Measurements from ENCODE around the gene GLI3.

DNA sequence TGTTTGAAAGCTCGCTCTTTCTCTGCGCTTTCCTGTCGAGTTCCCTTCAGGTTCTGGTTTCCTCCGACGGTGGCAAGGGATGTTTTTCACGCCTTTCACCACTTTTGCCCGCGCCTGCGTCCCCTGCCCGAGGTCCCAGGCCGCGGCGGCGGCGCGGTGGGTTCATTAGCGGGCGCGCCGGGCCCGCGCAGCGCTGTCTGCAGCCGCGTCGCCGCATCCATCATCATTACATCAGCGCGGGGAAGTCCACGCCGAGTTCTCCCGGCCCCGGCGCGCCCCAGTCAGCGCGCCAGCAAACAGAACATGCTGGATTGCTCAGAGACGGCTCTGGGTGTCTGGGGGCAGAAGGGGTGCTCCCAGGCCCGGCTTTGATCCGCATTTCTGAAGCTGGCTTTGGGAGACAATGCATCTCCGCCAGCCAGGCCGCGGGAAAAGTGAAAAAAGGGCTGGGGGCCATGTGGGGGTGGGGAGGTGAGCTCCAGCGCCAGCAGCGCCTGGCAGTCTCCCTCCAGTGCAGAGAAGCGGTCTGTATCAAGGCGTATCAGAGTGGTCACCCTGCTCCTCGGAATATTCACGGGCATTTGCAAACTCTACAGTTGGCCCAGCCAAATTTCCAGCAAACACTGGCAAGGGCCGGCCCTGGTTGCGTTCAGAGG lies 8.9 kb downstream of the GLI3 start:
- TF ChIP-seq, protein P1, sequence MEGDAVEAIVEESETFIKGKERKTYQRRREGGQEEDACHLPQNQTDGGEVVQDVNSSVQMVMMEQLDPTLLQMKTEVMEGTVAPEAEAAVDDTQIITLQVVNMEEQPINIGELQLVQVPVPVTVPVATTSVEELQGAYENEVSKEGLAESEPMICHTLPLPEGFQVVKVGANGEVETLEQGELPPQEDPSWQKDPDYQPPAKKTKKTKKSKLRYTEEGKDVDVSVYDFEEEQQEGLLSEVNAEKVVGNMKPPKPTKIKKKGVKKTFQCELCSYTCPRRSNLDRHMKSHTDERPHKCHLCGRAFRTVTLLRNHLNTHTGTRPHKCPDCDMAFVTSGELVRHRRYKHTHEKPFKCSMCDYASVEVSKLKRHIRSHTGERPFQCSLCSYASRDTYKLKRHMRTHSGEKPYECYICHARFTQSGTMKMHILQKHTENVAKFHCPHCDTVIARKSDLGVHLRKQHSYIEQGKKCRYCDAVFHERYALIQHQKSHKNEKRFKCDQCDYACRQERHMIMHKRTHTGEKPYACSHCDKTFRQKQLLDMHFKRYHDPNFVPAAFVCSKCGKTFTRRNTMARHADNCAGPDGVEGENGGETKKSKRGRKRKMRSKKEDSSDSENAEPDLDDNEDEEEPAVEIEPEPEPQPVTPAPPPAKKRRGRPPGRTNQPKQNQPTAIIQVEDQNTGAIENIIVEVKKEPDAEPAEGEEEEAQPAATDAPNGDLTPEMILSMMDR (conservative IDR thresholded peaks at IDR 0.05; ENCODE audit: low read length) = no peak
- TF ChIP-seq EZH2phosphoT487 (IDR thresholded peaks at IDR 0.05; ENCODE audit: borderline replicate concordance) = no peak

Measured in Loucy (cell line).